ENCODE data around the gene TRPV4. TPM values are rescaled to one million over a fixed set of nuclear protein-coding genes. Genes with fewer than 3 reads are reported as not detected.

Gene TRPV4
- total RNA-seq, 6 experiments from 2014 or later = 5.3 to 10.3 (median 6.7) TPM

GRCh38 chr12:109861689-109862314 is 28.6 kb upstream of the TRPV4 start:
- ATAC-seq (peak in 1 of 4 donors; percentile 4), DNase-seq (no peak)
- no peaks in the 10 kb centered on the region for H3K27me3 ChIP-seq
- H3K27ac ChIP-seq = no peak overlapping the region
- H3K4me1 ChIP-seq = peaks cover 0 to 39% (median 12%) of the 10 kb centered on the region in 4 donors
- H3K4me3 ChIP-seq = no peak overlapping the region
- WGBS (ENCODE audit: insufficient coverage, low coverage, low lambda C conversion rate, missing lambda C conversion rate) = 59% methylated on average over 5 of the region's 17 CpGs
- peaks cover 0 to 9% (median 0%) of the 10 kb centered on the region in 4 donors for H3K36me3 ChIP-seq
- intact Hi-C loops (cut with DNase I) = no loop called here
- TF ChIP-seq CTCF (IDR thresholded peaks at IDR 0.05) (no peak), POLR2A (IDR thresholded peaks at IDR 0.05) (no peak)
- no peaks in the 10 kb centered on the region for H3K9me3 ChIP-seq

- no peak for ATAC-seq
- H3K4me3 ChIP-seq = no peak overlapping the region
- TF ChIP-seq CTCF (IDR thresholded peaks at IDR 0.05) = no peak
- no peak for TF ChIP-seq POLR2A (IDR thresholded peaks at IDR 0.05)
- H3K9me3 ChIP-seq = no peaks in the 10 kb centered on the region
- peaks cover 0 to 9% (median 0%) of the 10 kb centered on the region in 4 donors for H3K36me3 ChIP-seq
- no peak overlapping the region for H3K27ac ChIP-seq
- H3K27me3 ChIP-seq = no peaks in the 10 kb centered on the region
- 89% methylated on average over 2 of the region's 5 CpGs for WGBS (ENCODE audit: insufficient coverage, low coverage, low lambda C conversion rate, missing lambda C conversion rate)
- intact Hi-C loops (cut with DNase I) = no loop called here
- peaks cover 0 to 39% (median 12%) of the 10 kb centered on the region in 4 donors for H3K4me1 ChIP-seq
- DNase-seq = no peak
These were observed 27.8 kb upstream of the TRPV4 start for GRCh38 chr12:109860977-109861376.

- WGBS (ENCODE audit: insufficient coverage, low coverage, low lambda C conversion rate, missing lambda C conversion rate) = 100% methylated on average over 1 of the region's 5 CpGs
- intact Hi-C loops (cut with DNase I) = no loop called here
- H3K27ac ChIP-seq = no peak overlapping the region
These were observed 25.6 kb upstream of the TRPV4 start for GRCh38 chr12:109858764-109859163.

GRCh38 chr12:109857715-109858114 is 24.5 kb upstream of the TRPV4 start:
- ATAC-seq (no peak), DNase-seq (no peak)
- Histone ChIP-seq H3K27ac (no peak overlapping the region), H3K4me3 (no peak overlapping the region), H3K9me3 (no peaks in the 10 kb centered on the region), H3K4me1 (peaks cover 0 to 12% (median 0%) of the 10 kb centered on the region in 4 donors), H3K36me3 (peaks cover 0 to 9% (median 0%) of the 10 kb centered on the region in 4 donors), H3K27me3 (no peaks in the 10 kb centered on the region)
- TF ChIP-seq CTCF (IDR thresholded peaks at IDR 0.05) (no peak), POLR2A (IDR thresholded peaks at IDR 0.05) (no peak)
- 96% methylated on average over 4 of the region's 6 CpGs for WGBS (ENCODE audit: insufficient coverage, low coverage, low lambda C conversion rate, missing lambda C conversion rate)
- intact Hi-C loops (cut with DNase I) = no loop called here

More at GRCh38 chr12:109858764-109859163, 25.6 kb upstream of the TRPV4 start:
- H3K27me3 ChIP-seq = no peaks in the 10 kb centered on the region
- no peak for TF ChIP-seq POLR2A (IDR thresholded peaks at IDR 0.05)
- TF ChIP-seq CTCF (IDR thresholded peaks at IDR 0.05) = no peak
- peaks cover 0 to 9% (median 0%) of the 10 kb centered on the region in 4 donors for H3K36me3 ChIP-seq
- no peak for DNase-seq
- H3K4me3 ChIP-seq = no peak overlapping the region
- H3K4me1 ChIP-seq = peaks cover 0 to 18% (median 2%) of the 10 kb centered on the region in 4 donors
- H3K9me3 ChIP-seq = no peaks in the 10 kb centered on the region
- no peak for ATAC-seq
